ENCODE results near the gene PRX. TPM values are rescaled to one million over a fixed set of nuclear protein-coding genes. Genes with fewer than 3 reads are reported as not detected.

PRX gene
- total RNA-seq, 4 donors from 2014 or later, result 0.70 to 6.1 (median 2.4) TPM

DNA sequence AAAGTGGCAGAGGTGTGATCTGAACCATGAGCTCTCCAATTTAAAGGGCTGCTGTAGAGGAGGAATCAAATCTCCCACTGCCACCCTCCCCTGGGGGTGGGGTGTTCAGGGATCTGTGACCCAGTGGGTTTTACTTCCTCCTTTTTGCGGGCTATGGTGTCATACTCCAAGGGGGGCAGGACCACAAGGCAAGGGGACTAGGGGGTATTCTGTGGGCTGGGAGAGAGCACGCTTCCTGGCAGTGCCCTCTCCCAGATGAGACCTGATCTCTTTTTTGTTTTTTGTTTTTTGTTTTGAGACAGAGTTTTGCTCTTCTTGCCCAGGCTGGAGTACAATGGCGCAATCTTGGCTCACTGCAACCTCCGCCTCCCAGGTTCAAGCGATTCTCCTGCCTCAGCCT is 54.4 kb downstream of the PRX start:
- peaks cover 3 to 20% (median 4%) of the 10 kb centered on the region in 3 donors for H3K4me1 ChIP-seq
- WGBS, 2 donors, result 64 to 65% methylated on average over 4 to 5 of the region's 5 CpGs
- peaks cover 0 to 30% (median 0%) of the 10 kb centered on the region in 3 donors for H3K36me3 ChIP-seq
- H3K4me3 ChIP-seq, result no peak overlapping the region
- no peaks in the 10 kb centered on the region for H3K9me3 ChIP-seq
- intact Hi-C loops (cut with DNase I), result no loop called here
- TF ChIP-seq, protein P1, sequence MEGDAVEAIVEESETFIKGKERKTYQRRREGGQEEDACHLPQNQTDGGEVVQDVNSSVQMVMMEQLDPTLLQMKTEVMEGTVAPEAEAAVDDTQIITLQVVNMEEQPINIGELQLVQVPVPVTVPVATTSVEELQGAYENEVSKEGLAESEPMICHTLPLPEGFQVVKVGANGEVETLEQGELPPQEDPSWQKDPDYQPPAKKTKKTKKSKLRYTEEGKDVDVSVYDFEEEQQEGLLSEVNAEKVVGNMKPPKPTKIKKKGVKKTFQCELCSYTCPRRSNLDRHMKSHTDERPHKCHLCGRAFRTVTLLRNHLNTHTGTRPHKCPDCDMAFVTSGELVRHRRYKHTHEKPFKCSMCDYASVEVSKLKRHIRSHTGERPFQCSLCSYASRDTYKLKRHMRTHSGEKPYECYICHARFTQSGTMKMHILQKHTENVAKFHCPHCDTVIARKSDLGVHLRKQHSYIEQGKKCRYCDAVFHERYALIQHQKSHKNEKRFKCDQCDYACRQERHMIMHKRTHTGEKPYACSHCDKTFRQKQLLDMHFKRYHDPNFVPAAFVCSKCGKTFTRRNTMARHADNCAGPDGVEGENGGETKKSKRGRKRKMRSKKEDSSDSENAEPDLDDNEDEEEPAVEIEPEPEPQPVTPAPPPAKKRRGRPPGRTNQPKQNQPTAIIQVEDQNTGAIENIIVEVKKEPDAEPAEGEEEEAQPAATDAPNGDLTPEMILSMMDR (IDR thresholded peaks at IDR 0.05), result no peak
- no peak for TF ChIP-seq POLR2A (IDR thresholded peaks at IDR 0.05)
- no peak overlapping the region for H3K27ac ChIP-seq
- DNase-seq, result no peak
- no peaks in the 10 kb centered on the region for H3K27me3 ChIP-seq

DNA sequence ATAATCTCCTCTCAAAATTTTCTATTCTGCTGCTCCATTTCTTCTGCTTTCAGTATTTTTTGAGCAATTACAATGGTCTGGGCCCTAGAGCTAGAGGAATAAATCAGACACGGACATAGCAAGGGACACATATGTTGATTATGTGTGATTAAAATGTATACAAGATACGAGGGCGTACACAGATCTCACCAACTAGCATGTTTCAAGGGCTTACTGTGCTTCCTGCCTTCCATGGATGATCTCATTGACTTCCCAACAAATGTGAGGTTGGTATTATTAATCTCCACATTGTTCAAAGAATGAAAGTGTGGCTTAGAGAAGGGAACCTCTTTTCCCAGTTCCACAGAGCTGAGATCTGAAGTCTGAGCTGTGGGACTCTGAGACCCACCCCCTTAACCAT is 55.5 kb downstream of the PRX start:
- no peak for DNase-seq
- intact Hi-C loops (cut with DNase I), result no loop called here
- 78 to 83% methylated on average over 3 of the region's 3 CpGs for WGBS, 2 donors
- H3K4me3 ChIP-seq, result no peak overlapping the region
- H3K36me3 ChIP-seq, result peaks cover 0 to 35% (median 0%) of the 10 kb centered on the region in 3 donors
- H3K4me1 ChIP-seq, result peaks cover 3 to 20% (median 4%) of the 10 kb centered on the region in 3 donors
- no peaks in the 10 kb centered on the region for H3K9me3 ChIP-seq
- H3K27ac ChIP-seq, result no peak overlapping the region
- H3K27me3 ChIP-seq, result no peaks in the 10 kb centered on the region
- no peak for TF ChIP-seq POLR2A (IDR thresholded peaks at IDR 0.05)
- TF ChIP-seq, protein P1 (IDR thresholded peaks at IDR 0.05), result no peak

DNA sequence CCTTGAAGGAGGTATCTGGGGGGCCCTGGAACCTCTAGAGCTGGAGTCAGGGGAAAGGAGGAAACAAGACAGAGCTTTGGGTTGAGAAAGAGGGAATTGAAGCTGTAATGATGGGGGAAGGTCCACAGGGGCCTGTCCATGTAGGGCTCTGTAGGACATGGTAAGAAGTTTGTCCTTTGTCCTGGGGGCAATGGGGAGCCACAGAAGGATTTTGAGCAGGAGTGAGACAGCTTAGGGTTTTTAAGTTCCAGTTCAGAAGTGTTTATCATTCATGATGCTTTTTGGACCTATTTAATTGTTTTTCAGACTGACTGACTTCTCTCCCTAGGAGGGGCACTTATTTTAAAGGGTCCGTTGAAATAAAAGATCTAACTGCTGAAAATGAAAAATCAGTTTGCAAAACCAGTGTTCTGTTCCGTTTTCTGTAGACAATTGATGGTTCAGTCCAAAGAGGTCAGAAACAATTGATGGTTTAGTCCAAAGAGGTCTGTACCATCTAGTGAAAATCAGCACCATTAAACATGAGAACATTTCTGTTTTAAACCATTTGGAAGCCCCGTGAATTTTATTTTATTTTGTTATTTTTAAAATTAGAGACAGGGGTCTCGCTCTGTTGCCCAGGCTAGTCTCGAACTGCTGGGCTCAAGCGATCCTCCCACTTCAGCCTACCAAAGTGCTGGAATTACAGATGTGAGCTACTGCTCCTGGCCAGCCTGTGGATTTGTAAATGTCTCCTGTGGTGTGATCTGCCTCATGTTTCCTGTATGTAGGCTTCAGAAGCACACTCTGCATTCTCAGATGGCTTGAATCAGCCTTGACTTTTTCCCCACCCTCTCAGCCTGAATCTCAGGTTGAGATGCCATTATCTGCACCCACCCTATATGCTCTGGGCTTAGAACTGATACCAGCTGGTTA is 56.2 kb downstream of the PRX start:
- H3K4me1 ChIP-seq, result peaks cover 3 to 20% (median 4%) of the 10 kb centered on the region in 3 donors
- no peaks in the 10 kb centered on the region for H3K27me3 ChIP-seq
- intact Hi-C loops (cut with DNase I), result no loop called here
- no peak for DNase-seq
- no peak overlapping the region for H3K4me3 ChIP-seq
- H3K27ac ChIP-seq, result no peak overlapping the region
- WGBS, 2 donors, result 87 to 90% methylated on average over 6 of the region's 6 CpGs
- no peaks in the 10 kb centered on the region for H3K9me3 ChIP-seq
- H3K36me3 ChIP-seq, result peaks cover 0 to 35% (median 0%) of the 10 kb centered on the region in 3 donors
- TF ChIP-seq, protein P1 (IDR thresholded peaks at IDR 0.05), result no peak
- no peak for TF ChIP-seq POLR2A (IDR thresholded peaks at IDR 0.05)

DNA sequence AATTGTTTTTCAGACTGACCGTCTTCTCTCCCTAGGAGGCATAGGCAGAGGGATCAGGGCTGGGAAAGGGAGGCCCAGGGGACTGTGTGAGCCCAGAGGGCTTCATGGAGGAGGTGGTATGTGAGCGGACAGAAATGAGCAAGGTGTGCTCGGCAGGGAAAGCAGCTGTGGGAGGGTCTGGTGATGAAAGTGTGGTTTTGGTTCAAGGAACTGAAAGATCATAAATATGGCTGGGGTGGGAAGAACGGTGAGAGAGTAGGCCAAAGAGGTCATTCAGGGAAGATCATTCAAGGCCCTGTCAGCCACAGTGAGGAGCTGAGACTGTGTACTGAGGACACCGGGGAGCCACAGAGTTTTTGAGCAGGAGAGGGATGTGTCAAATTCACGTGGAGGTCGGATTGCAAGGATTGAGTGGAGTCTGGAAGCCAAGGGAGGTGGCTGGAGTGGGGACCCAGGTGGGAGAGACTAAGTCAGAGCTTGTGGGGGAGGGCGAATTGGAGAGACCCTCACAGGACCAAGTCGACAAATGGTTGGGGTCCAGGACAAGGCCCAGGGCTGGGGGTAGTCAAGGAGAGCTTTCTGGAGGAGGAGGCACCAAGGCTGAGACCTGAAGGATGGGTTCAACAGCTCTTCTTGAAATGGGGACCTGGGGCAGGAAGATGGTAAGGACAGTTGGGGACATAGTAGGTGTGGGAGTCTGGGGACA is 57.0 kb downstream of the PRX start:
- DNase-seq, result no peak
- peaks cover 0 to 35% (median 0%) of the 10 kb centered on the region in 3 donors for H3K36me3 ChIP-seq
- TF ChIP-seq, protein P1 (IDR thresholded peaks at IDR 0.05), result no peak
- no peak for TF ChIP-seq POLR2A (IDR thresholded peaks at IDR 0.05)
- no peaks in the 10 kb centered on the region for H3K27me3 ChIP-seq
- no peaks in the 10 kb centered on the region for H3K9me3 ChIP-seq
- no peak overlapping the region for H3K4me3 ChIP-seq
- no peak overlapping the region for H3K27ac ChIP-seq
- intact Hi-C loops (cut with DNase I), result no loop called here
- WGBS, 2 donors, result 84 to 85% methylated on average over 9 of the region's 9 CpGs
- H3K4me1 ChIP-seq, result peaks cover 3 to 17% (median 4%) of the 10 kb centered on the region in 3 donors
